ENCODE results near the gene PAOX.
"Not testable (repeated sequence)": the region's sequence is repeated elsewhere in the genome, so short reads cannot be mapped to it uniquely, and the experiment has no call there.

Gene PAOX

DNA sequence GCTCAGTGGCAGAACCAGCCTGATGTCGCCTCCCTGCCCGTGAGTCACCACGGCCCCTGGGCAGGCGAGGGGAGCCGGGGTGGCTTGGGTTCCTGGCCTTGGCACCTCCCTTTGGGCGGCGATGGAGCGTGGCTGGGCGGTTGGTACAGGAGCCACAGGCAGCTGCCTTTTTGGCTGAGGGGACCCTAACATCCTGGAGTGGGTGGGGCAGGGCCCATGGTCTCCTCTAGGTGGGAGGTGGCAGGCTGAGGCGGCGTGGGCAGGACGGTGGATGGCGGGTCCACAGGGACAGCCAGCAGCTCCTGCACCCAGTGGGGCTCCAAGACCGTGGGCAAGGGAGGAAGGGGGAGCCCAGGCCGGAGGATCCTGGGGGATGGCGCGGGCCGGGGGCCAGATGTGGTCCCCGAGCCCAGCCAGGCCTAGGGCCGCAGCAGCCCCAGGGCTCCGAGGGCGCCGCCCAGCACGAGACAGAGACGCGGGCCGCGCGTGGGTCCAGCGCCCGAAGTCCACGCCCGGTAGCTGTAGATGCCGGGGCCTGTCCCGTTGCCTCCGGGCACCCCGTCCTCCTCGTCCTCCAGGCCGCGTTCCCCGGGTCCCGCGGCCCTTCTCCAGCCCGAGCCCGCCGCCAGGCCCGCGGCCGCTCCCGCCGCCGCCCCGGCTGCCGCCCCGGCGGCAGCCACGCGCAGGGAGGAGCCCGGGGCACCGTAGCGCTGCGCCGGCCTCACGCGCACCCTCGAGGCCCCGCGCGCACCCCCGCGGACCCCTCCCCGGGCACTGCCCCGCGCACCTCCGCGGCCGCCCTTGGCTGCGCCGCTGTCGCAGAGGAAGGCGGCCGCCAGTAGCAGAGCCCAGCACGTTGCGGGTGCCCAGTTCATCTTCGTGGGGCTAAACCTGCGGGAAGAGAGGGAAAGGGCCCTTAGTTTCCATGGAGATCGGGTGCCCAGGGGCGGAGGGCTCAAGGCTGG lies 44.0 kb downstream of the PAOX start:
- Histone ChIP-seq H3K4me3 (no peak overlapping the region), H3K36me3 (replicated peaks) (peaks cover 14% of the 10 kb centered on the region), H3K4me1 (no peaks in the 10 kb centered on the region), H3K9me3 (no peaks in the 10 kb centered on the region), H3K27me3 (ENCODE audit: low read depth) (no peaks in the 10 kb centered on the region)
- in situ Hi-C loops (cut with MboI; ENCODE audit: low sequenced_read_pairs): no loop called here
- peak in 1 of 2 experiments; percentile 41 for DNase-seq (ENCODE audit: low spot score in 2 of 2)

DNA sequence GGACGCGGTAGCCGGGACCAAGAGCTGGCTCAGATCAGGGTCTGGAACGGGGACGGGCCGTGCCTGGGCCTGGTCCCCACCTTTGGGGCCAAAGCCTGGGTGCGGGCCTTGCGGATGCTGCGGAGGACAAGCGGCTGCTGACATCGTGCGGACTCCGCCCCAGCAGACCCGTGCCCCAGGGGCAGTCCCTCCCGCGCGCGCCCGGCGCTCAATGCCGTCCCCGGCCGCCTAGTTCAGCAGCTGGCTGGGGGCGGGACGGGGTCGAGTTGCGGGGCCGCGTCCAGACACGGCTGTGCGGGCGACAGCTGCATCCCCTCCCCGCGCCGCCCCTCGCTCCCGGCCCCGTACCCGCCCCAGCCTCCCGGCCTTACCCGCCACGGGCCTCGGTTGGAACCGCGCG lies 45.0 kb downstream of the PAOX start:
- H3K27me3 ChIP-seq (ENCODE audit: low read depth); H3K9me3 ChIP-seq; H3K4me1 ChIP-seq; in situ Hi-C loops (cut with MboI; ENCODE audit: low sequenced_read_pairs); H3K4me3 ChIP-seq: not testable (repeated sequence)
- peaks cover 11% of the 10 kb centered on the region for H3K36me3 ChIP-seq (replicated peaks)
- DNase-seq (ENCODE audit: low spot score in 2 of 2): peak in 1 of 2 experiments; percentile 48

DNA sequence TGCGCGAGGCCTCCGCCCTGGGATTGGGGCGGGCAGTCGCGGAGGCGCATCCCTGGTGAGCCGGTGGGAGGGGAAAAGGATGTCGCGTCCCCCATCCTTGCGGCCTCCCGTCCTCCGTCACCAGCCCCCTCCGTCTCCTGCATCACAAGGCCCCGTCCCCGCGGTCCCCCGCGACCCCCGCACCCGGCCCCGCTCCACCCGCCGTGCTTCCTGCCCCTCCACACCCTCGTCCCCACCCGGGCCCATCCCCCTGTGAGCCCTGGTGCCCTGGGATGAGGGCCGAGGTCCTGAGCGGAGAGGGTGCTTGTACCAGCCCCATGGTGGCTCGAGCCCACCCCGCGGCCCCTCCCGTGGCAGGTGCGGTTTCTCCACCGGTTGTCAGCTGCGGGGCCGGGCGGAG lies 45.5 kb downstream of the PAOX start, which contains the start of gene SPRN:
Gene SPRN, minus strand, starts transcription at position 25 of the 400 bp plus-strand sequence. CDS start 944 bp downstream, outside the sequence.
- H3K4me1 ChIP-seq; DNase-seq (ENCODE audit: low spot score in 2 of 2); H3K36me3 ChIP-seq (replicated peaks); in situ Hi-C loops (cut with MboI; ENCODE audit: low sequenced_read_pairs); H3K27me3 ChIP-seq (ENCODE audit: low read depth); H3K9me3 ChIP-seq; H3K4me3 ChIP-seq: not testable (repeated sequence)

DNA sequence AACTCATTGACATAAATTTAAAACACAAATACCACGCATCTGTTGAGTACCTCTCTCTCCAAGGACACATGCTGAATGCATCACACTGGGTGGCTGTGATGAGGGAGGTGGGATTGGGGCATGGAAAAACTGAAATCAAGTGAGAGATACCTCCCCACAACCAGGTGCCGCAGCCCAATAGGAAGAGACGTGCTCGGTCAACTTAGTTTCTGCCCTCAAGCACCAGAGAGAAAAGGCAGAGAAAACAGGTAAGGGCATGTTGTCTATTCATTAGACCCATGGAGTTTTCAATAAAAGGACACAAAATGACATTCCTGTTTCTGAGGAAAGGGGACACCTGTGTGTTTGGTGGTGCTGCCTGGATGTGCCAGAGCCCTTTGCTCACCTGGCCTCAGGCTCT lies 50.5 kb downstream of the PAOX start:
- in situ Hi-C loops (cut with MboI; ENCODE audit: low sequenced_read_pairs); H3K9me3 ChIP-seq; H3K27me3 ChIP-seq (ENCODE audit: low read depth); H3K4me3 ChIP-seq; DNase-seq (ENCODE audit: low spot score in 2 of 2); H3K4me1 ChIP-seq; H3K36me3 ChIP-seq (replicated peaks): not testable (repeated sequence)

DNA sequence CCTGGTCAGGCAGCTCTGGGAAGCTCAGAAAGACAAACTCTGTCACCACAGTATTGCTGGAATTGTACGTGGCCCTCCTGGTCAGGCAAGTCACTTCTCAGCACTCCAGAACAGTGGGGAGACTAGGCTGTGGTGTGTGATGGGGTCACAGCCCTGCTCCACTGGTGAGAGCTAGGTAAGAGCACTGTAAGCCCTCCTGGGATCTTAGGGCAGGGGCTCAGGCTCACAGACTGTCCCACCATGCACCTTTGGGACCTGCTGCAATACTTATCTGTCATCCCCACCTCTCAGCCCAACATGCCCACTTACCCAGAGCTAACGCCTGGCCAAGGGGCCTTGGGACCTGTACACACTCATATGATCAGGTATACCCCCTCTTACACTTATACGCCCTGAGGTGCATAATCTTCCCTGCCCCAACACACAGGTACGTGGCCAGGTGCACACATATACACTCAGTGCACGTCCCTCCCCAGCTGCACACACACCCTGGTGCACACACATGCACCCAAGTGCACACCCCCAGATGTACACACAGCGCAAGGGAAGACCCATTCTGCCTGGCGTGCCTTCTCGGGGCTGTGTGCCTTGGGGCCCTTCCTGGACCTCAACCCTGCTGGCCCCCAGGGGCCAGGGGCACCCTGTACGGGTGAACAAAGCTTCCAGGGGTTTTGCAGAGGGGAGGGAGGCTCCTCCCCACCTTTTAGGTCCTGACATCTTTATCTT lies 53.0 kb downstream of the PAOX start:
- H3K36me3 ChIP-seq (replicated peaks); in situ Hi-C loops (cut with MboI; ENCODE audit: low sequenced_read_pairs); H3K4me1 ChIP-seq; H3K4me3 ChIP-seq; H3K9me3 ChIP-seq; H3K27me3 ChIP-seq (ENCODE audit: low read depth); DNase-seq (ENCODE audit: low spot score in 2 of 2): not testable (repeated sequence)

DNA sequence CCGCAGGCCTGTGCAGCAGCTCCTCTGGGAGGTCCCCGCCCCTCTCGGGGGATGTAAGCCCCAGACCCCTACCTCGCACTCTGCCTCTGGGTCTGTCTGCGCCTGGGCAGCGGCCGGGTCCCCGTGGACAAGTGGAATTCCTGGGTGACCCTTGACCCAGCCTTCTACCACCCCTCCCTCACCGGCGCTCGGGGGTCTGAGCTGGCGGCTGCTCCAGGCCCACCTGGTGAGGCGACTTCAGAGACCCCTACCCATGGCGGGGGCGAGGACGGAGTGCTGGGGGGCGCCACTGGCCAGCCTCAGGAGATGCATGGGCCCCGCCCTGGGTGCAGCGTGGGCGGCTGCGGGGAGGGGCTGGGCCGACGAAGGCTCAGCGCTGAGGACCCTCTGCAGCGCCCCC lies 53.7 kb downstream of the PAOX start:
- H3K36me3 ChIP-seq (replicated peaks); H3K4me1 ChIP-seq; in situ Hi-C loops (cut with MboI; ENCODE audit: low sequenced_read_pairs); H3K4me3 ChIP-seq; H3K9me3 ChIP-seq; DNase-seq (ENCODE audit: low spot score in 2 of 2); H3K27me3 ChIP-seq (ENCODE audit: low read depth): not testable (repeated sequence)

DNA sequence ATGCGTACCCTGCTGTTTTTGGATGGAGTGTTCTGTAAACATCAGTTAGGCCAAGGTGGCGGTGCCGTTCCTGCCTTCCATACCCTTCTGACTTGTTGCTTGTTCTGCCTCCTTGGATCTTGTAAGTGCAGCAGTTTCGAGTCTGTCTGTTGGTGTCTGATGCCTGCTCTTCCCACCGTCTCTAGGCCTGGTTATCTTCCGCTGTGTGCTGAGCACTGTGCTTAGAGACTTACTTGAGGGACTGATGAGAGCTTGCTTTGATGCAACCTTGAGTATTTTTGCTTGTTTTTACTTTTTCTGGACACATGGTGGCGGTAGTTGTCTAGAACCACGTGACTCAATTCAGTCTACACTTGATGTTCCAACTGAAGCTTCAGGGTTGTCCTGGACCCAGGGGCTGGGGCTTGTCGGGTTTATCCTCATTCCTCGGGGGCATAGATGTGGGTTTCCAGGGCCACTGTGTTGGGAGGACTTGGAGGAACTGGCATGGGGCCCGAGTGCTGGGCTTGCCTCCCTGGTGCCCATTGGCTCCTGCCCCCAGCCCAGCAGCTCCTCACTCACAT lies 59.7 kb downstream of the PAOX start:
- Histone ChIP-seq H3K4me3 (no peak overlapping the region), H3K9me3 (no peaks in the 10 kb centered on the region), H3K4me1 (no peaks in the 10 kb centered on the region), H3K36me3 (replicated peaks) (no peaks in the 10 kb centered on the region), H3K27me3 (ENCODE audit: low read depth) (0 out of 2 replicates have a peak, but pooled peaks cover 3% of the 10 kb centered on the region)
- peak in 1 of 2 experiments; percentile 34 for DNase-seq (ENCODE audit: low spot score in 2 of 2)
- in situ Hi-C loops (cut with MboI; ENCODE audit: low sequenced_read_pairs): no loop called here

DNA sequence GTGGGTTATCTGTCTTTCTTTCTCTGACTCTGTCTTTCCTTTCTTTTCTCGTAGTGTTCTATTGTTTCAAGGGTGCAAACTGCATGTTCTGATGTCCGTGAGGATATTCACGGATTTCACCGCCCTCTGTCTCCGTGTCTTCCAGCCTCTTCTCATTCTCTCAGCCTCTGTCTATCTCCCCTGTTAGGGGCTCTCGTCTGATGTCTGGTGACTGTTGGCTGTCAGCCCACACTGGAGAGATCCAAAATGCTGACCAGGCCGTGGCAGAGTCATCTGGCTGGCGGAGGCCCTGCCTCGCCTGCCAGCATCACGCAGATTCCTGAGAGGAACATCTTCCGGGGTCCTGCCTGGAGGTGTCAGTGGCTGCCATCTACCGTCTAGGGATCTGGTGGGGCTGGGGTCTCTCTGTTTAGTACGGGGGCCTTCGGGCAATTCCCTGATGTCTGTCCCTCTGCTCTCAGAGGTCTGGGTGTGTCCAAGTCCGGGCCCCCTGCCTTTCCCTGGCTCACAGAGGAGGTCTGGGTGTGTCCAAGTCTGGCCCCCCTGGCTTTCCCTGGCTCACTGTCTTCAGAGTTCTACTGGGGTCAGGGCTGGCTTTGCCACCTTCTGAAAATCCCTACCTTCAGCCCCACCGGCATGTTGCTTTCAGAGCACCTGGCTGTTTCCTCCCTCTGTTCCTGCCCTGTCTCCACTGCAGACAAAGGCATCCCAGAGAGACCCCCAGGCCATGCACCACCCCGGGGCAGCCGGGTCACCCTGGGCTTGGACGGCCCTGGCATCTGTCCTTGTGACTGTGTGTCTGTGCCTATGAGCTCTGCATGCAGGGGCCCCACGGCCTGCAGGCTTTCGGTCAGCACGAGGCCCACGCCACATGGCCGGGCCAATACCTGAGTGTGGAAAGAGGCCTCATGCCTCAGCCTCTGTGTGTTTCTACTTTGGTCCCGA lies 60.7 kb downstream of the PAOX start:
- in situ Hi-C loops (cut with MboI; ENCODE audit: low sequenced_read_pairs): loop anchor here (10.0 kb wide), 1 partner anchor 135 kb away; no protein-coding TSS in a partner anchor
- H3K4me1 ChIP-seq: no peaks in the 10 kb centered on the region
- DNase-seq (ENCODE audit: low spot score in 2 of 2): no peak
- no peak overlapping the region for H3K4me3 ChIP-seq
- H3K27me3 ChIP-seq (ENCODE audit: low read depth): 0 out of 2 replicates have a peak, but pooled peaks cover 3% of the 10 kb centered on the region
- no peaks in the 10 kb centered on the region for H3K36me3 ChIP-seq (replicated peaks)
- H3K9me3 ChIP-seq: no peaks in the 10 kb centered on the region

DNA sequence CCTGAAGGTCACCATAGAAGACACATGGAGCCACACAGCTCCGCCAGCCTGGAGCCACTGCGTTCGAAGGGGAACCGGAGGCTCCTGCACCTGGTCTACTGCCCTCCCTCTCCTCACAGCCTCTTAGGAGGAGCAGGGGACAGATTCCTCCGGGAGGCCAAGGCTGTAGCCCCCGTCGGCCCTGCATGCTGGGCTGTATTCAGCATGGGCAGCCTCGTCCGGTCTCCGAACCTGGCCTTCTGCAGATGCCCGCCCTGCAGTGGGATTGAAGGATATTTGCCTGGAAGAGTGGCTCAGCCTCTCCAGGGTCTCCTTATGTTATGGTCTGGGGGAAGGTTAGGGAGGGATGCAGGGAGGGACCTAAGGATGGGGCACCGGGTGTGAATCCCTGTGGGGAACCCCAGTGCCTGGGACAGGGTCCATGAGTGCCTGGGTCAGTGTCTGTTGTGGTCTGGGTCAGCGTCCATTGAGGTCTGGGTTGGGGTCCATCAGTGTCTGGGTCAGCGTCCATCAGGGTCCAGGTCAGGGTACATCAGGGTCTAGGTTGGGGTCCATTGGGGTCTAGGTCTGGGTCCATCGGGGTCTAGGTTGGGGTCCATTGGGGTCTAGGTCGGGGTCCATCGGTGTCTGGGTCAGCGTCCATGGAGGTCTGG lies 61.7 kb downstream of the PAOX start:
- in situ Hi-C loops (cut with MboI; ENCODE audit: low sequenced_read_pairs): loop anchor here (10.0 kb wide), 1 partner anchor 134 kb away; no protein-coding TSS in a partner anchor
- Histone ChIP-seq H3K27me3 (ENCODE audit: low read depth) (0 out of 2 replicates have a peak, but pooled peaks cover 3% of the 10 kb centered on the region), H3K4me3 (no peak overlapping the region), H3K9me3 (no peaks in the 10 kb centered on the region), H3K4me1 (no peaks in the 10 kb centered on the region), H3K36me3 (replicated peaks) (no peaks in the 10 kb centered on the region)
- no peak for DNase-seq (ENCODE audit: low spot score in 2 of 2)
